ENCODE measurements around the gene NBPF3.

DNA sequence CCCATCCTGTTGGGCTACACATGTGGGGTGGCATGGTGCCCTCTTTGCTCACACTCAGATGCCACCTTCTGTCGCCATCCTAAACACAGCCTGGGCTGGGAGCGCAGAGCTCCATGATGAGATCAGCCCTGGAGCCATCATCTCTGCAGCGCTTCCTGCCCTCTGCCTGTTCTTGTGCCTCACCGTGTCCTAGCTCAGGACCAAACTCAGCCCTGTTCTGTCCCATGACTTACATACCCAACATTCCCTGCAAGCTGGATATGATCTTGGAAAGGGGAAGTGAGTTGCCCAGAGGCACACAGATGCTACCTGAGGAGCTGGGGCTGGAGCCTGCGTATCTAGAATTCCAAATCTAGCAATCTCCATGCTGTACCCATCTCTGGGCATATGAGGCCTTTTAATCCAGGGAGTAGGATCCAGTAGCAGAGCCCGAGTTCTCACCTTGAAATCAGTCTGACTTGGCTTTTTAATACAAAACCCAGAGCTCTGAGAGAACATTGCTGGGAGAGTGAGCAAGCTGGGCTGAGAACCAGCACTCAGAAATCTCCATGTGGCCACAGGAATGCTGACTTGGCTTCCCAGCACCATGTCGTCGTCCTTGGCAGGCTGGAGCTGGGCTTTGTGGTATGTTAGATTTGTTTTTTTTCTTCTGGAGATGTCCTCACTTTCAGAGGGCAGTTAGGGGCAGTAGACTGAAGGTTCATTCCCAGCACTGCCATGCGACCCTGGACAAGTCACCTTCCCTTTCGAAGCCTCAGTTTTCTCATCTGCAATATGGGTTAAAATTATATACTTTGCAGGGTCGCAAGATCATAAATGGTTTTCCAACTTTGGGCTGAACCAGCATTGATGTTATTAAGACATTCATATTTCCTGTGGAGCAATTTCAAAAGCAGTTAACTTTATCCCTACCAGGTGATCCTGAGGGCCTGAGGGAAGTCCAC, 71.9 kb downstream of the NBPF3 start:
- TF ChIP-seq POLR2AphosphoS5 (IDR thresholded peaks at IDR 0.05): no peak
- no peak for TF ChIP-seq CTCF (IDR thresholded peaks at IDR 0.05)
- no peak for TF ChIP-seq POLR2A (IDR thresholded peaks at IDR 0.05)
- no peak for TF ChIP-seq EP300 (IDR thresholded peaks at IDR 0.05)
